CD4-positive, alpha-beta memory T cell (primary cell): ENCODE measurements around the gene INTS3. TPM values are rescaled to one million over a fixed set of nuclear protein-coding genes. Genes with fewer than 3 reads are reported as not detected.
"Not testable (repeated sequence)": the region's sequence is repeated elsewhere in the genome, so short reads cannot be mapped to it uniquely, and the experiment has no call there.

ENCODE experiments used
- CTCF ChIA-PET: fragments of 350-600 bp; sonication (Branson Sonifier 250); formaldehyde crosslinking; loops from one replicate; lab custom pipeline; 2021; ENCODE audit warnings: inconsistent platforms; ENCODE audit not compliant: partially characterized antibody; lab: Charles Lee
- POLR2A ChIA-PET: fragments of 350-600 bp; sonication (Branson Sonifier 250); formaldehyde crosslinking; loops from one replicate; lab custom pipeline; 2021; ENCODE audit not compliant: partially characterized antibody; lab: Charles Lee
- DNase-seq, 5 donors: peaks; one replicate each; pipeline versions ENCODE4 v3.0.0 to v3.0.0-alpha.2; 2020 to 2022; ENCODE audit warnings: mixed read lengths in 1 of 5
- H3K27ac ChIP-seq: one replicate; pipeline ENCODE4 v1.7.0; 2013; ENCODE audit warnings: low read depth, low read length
- H3K27me3 ChIP-seq: 2 replicates; pipeline ENCODE4 v1.7.0; 2013; ENCODE audit warnings: mild to moderate bottlenecking, low read length, moderate library complexity; ENCODE audit not compliant: insufficient read depth
- H3K36me3 ChIP-seq: 2 replicates; pipeline ENCODE4 v1.7.0; 2013; ENCODE audit warnings: mild to moderate bottlenecking, low read length, moderate library complexity; ENCODE audit not compliant: insufficient read depth
- H3K4me1 ChIP-seq: 2 replicates; pipeline ENCODE4 v1.7.0; 2013; ENCODE audit warnings: mild to moderate bottlenecking, low read length, moderate library complexity; ENCODE audit not compliant: insufficient read depth
- H3K4me3 ChIP-seq, 2 donors: one replicate each; pipeline ENCODE4 v1.7.0; 2013; ENCODE audit warnings: low read length in 2 of 2, mild to moderate bottlenecking in 1 of 2
- H3K9me3 ChIP-seq, 2 donors: one replicate each; pipeline ENCODE4 v1.7.0; 2013; ENCODE audit warnings: low read length in 2 of 2, control low read depth in 1 of 2; ENCODE audit not compliant: control insufficient read depth in 1 of 2
- H3K27ac Mint-ChIP-seq, 7 donors: one replicate each; pipeline ENCODE4 v1.8.0; 2020 to 2021; ENCODE audit warnings: mixed read lengths in 7 of 7, mild to moderate bottlenecking in 6 of 7, inconsistent platforms in 3 of 7, moderate library complexity in 3 of 7
- H3K27me3 Mint-ChIP-seq, 2 donors: one replicate each; pipeline ENCODE4 v1.8.0; 2020 to 2021; ENCODE audit warnings: mixed read lengths in 2 of 2
- H3K36me3 Mint-ChIP-seq, 2 donors: one replicate each; pipeline ENCODE4 v1.8.0; 2020 to 2021; ENCODE audit warnings: mixed read lengths in 2 of 2, inconsistent platforms in 1 of 2, mild to moderate bottlenecking in 1 of 2
- H3K4me1 Mint-ChIP-seq, 4 donors: one replicate each; pipeline ENCODE4 v1.8.0; 2020 to 2021; ENCODE audit warnings: mixed read lengths in 4 of 4, mild to moderate bottlenecking in 1 of 4
- H3K4me3 Mint-ChIP-seq, 8 donors: one replicate each; pipeline ENCODE4 v1.8.0; 2020 to 2021; ENCODE audit warnings: mixed read lengths in 8 of 8, mild to moderate bottlenecking in 7 of 8, moderate library complexity in 6 of 8, inconsistent platforms in 3 of 8
- H3K9me3 Mint-ChIP-seq, 8 donors: one replicate each; pipeline ENCODE4 v1.8.0; 2020 to 2021; ENCODE audit warnings: mixed read lengths in 8 of 8, mild to moderate bottlenecking in 5 of 8, inconsistent platforms in 3 of 8, moderate library complexity in 1 of 8
- intact Hi-C: fragments of 100-400 bp; cut with micrococcal nuclease; formaldehyde crosslinking; loops from one replicate; pipeline ENCODE4 v1.15.1; 2023
- polyA plus RNA-seq, 2 donors: library from polyadenylated mRNA; unstranded; fragments of 300-500 nt; fragmentation: Illumina TruSeq; gene quantifications; one replicate each; pipeline ENCODE4 v1.2.3, GENCODE V29; 2021
- total RNA-seq, 2 experiments: library from RNA; stranded (reverse); gene quantifications; one replicate each; pipeline ENCODE4 v1.2.3, GENCODE V29; 2021

The INTS3 gene
- total and polyA plus RNA-seq, 4 experiments from 2014 or later = 8.1 to 53.0 (median 30.8) TPM

DNA sequence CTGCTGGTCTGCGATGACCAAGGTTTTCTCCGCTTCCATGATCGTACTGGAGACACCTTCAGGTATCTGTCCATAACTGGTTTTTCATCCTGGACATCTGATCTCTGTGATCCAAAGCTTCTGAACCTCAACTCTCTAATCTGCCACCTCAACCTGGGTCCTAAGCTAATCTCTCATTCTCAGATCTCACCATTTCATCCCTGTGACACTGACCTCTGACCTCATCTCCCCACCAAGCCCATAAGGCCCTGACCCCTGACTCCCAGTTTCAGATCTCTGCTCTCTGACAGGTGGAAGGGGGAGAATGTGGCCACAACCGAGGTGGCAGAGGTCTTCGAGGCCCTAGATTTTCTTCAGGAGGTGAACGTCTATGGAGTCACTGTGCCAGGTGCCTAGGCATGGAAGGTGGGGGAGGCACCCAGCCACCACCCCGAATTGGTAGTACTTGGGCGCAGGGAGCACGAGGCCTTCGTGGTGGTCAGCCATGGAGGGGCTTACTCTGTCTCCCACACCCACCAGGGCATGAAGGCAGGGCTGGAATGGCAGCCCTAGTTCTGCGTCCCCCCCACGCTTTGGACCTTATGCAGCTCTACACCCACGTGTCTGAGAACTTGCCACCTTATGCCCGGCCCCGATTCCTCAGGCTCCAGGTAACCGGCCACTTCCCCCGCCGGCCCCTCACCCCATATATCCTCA, 51.1 kb downstream of the INTS3 start:
- peak overlapping the region in 1 of 7 donors; percentile 62 for H3K27ac Mint-ChIP-seq
- Histone ChIP-seq H3K36me3 (no peaks in the 10 kb centered on the region), H3K4me1 (peaks cover 26% of the 10 kb centered on the region), H3K9me3 (no peaks in the 10 kb centered on the region), H3K27ac (no peak overlapping the region), H3K4me3 (no peak overlapping the region), H3K27me3 (no peaks in the 10 kb centered on the region)
- H3K27me3 Mint-ChIP-seq = no peaks in the 10 kb centered on the region
- peak overlapping the region in 1 of 8 donors; percentile 36 for H3K4me3 Mint-ChIP-seq
- CTCF ChIA-PET = interaction anchor here (1.0 kb wide), 1 partner anchor 189 kb away, joined by 3 read pairs; no protein-coding TSS in a partner anchor
- H3K4me1 Mint-ChIP-seq = peaks cover 16 to 41% (median 21%) of the 10 kb centered on the region in 4 donors
- intact Hi-C loops = no loop called here
- peaks cover 0 to 6% of the 10 kb centered on the region in 2 donors for H3K36me3 Mint-ChIP-seq
- no peaks in the 10 kb centered on the region for H3K9me3 Mint-ChIP-seq
- DNase-seq = no peak
- POLR2A ChIA-PET = interaction anchor here (0.7 kb wide), 1 partner anchor 211 kb away, joined by 3 read pairs; no protein-coding TSS in a partner anchor

DNA sequence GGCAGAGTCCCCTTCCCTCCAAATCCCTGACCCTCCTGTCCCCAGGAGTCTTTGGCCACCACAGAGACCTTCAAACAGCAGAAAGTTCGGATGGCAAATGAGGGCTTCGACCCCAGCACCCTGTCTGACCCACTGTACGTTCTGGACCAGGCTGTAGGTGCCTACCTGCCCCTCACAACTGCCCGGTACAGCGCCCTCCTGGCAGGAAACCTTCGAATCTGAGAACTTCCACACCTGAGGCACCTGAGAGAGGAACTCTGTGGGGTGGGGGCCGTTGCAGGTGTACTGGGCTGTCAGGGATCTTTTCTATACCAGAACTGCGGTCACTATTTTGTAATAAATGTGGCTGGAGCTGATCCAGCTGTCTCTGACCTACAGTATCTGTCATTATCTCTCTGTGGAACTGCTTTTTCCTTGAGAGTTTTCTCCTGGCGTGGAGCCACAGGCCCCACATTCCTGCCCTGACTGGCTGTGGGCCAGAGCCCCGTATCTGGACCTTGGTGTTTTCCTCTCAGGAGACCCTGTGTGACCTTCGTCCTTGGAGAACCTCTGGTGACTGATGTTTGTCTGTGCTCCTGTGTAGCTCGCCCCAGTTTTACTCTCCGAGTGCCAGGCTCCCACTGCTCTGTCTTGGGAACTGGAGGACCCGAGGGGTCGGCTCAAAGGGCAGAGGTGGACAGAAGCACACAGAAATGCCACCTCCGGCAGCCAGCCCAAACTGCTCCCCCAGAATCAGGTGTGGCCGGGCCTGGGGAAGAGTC, 52.1 kb downstream of the INTS3 start:
- no peak overlapping the region for H3K27ac ChIP-seq
- CTCF ChIA-PET = interaction anchor here (1.1 kb wide), 1 partner anchor 211 kb away, joined by 3 read pairs; the partner anchor contains the start of gene RPS27
- POLR2A ChIA-PET = interaction anchor here (0.7 to 2.2 kb wide), 3 partner anchors 188 to 211 kb away, joined by 3 to 7 read pairs (median 6); partner anchors contain the start of gene CREB3L4
- Mint-ChIP-seq H3K4me1 (peaks cover 13 to 33% (median 17%) of the 10 kb centered on the region in 4 donors), H3K36me3 (peaks cover 0 to 1% of the 10 kb centered on the region in 2 donors), H3K27ac (peak overlapping the region in 3 of 7 donors; percentile 6 to 78 (median 40)), H3K27me3 (no peaks in the 10 kb centered on the region), H3K4me3 (no peak overlapping the region), H3K9me3 (no peaks in the 10 kb centered on the region)
- H3K4me3 ChIP-seq = no peak overlapping the region
- DNase-seq = no peak
- H3K9me3 ChIP-seq = no peaks in the 10 kb centered on the region
- intact Hi-C loops = loop anchor here (5.0 kb wide), 1 partner anchor 177 kb away; the partner anchor contains the start of gene CRTC2
- no peaks in the 10 kb centered on the region for H3K27me3 ChIP-seq
- H3K4me1 ChIP-seq = peaks cover 19% of the 10 kb centered on the region
- H3K36me3 ChIP-seq = no peaks in the 10 kb centered on the region

DNA sequence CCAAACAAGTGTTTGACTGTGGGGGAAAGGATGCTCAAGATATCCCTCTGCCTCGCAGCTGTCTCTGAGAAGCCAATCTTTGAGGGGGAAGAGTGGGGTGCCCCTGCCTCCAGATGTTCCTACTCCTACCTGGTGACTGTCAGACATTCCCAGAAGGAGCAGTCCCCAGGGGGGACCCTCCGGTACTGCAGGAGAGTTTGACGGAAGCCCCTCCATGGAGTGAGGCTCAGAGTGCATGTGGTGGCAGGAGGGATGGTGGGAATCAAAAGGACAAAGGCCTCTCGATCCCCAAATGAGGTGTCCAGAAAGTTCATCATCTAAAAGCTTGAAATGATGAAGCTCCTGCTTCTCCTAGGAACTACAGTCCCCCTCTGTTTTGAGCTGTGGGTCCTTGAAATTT, 52.7 kb downstream of the INTS3 start:
- H3K9me3 ChIP-seq = no peaks in the 10 kb centered on the region
- no peaks in the 10 kb centered on the region for H3K27me3 ChIP-seq
- Mint-ChIP-seq H3K4me1 (peaks cover 13 to 32% (median 17%) of the 10 kb centered on the region in 4 donors), H3K27ac (peak overlapping the region in 2 of 7 donors; percentile 6 to 44), H3K9me3 (no peaks in the 10 kb centered on the region), H3K36me3 (peaks cover 0 to 1% of the 10 kb centered on the region in 2 donors), H3K4me3 (no peak overlapping the region), H3K27me3 (no peaks in the 10 kb centered on the region)
- peaks cover 14% of the 10 kb centered on the region for H3K4me1 ChIP-seq
- H3K4me3 ChIP-seq = no peak overlapping the region
- intact Hi-C loops = loop anchor here (5.0 kb wide), 1 partner anchor 177 kb away; the partner anchor contains the start of gene CRTC2
- ChIA-PET CTCF (interaction anchor here (1.1 kb wide), 1 partner anchor 210 kb away, joined by 3 read pairs; the partner anchor contains the start of gene RPS27), POLR2A (interaction anchor here (2.0 to 2.2 kb wide), 2 partner anchors 187 to 211 kb away, joined by 6 to 7 read pairs; partner anchors contain the start of gene CREB3L4)
- DNase-seq = no peak
- no peak overlapping the region for H3K27ac ChIP-seq
- H3K36me3 ChIP-seq = no peaks in the 10 kb centered on the region

GRCh38 chr1:153782648-153783047, 54.8 kb downstream of the INTS3 start:
- H3K27ac ChIP-seq = peak overlapping the region; percentile 84
- H3K36me3 Mint-ChIP-seq, H3K27me3 Mint-ChIP-seq, CTCF ChIA-PET, H3K4me1 ChIP-seq, H3K27me3 ChIP-seq, H3K36me3 ChIP-seq, DNase-seq, H3K9me3 ChIP-seq, H3K9me3 Mint-ChIP-seq: not testable (repeated sequence)
- Mint-ChIP-seq H3K4me3 (peak overlapping the region; percentile 55 to 97 (median 92)), H3K4me1 (peaks cover 5 to 16% (median 12%) of the 10 kb centered on the region in 4 donors), H3K27ac (peak overlapping the region in 6 of 7 donors; percentile 89 to 99 (median 98))
- POLR2A ChIA-PET = interaction anchor here (1.2 to 1.4 kb wide), 2 partner anchors 11 to 162 kb away, joined by 3 to 4 read pairs; no protein-coding TSS in a partner anchor
- intact Hi-C loops = loop anchor here (1.0 to 5.0 kb wide), 5 partner anchors 7 to 195 kb away; partner anchors contain the start of genes CRTC2, INTS3, JTB and SLC27A3
- H3K4me3 ChIP-seq = peak overlapping the region in 1 of 2 donors; percentile 55

DNA sequence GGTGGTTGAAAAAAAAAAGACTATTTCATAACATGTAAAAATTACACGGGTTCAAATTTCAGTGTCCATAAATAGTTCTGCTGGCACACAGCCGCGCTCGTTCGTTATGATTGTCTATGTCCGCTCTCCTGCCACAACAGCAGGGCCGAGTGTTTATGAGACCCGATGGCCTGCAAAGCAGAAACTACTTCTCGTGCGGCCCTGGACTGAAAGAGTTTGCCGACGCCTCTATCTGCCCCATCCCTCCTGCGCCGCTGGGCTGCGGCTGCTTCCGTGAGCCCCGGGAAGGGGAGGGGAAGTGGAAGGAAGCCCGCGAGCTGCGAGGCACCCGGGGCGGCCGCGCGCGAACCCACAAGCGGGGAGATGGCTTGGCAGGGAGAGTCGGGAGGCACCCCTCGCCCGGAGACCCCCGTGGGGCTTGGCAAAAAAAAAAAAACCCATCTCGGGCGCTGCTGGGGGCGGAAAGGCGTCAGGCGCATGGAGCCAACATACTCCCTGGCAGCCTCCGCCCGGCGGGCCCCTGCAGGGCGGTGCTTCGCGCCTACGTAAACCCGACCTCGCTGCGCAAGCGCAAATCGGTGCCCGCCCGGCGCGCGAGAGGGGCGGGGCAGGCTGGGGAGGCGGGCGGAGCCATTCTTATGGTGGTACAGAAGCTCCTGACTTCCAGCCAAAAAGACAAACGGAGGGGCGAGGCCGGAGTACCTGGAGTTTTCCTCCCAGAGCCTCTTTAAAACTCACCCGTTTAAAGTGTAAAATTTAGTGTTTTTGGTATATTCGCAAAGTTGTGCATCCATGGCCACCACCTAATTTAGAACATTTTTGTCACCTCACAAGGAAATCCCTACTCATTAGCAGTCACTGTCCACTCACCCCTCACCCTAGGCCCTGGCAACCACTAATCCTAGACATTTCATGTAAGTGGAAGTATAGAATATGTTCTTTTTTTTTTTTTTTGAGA, 55.7 kb downstream of the INTS3 start:
- H3K36me3 Mint-ChIP-seq = peaks cover 0 to 1% of the 10 kb centered on the region in 2 donors
- H3K36me3 ChIP-seq = no peaks in the 10 kb centered on the region
- H3K4me1 Mint-ChIP-seq = peaks cover 4 to 12% (median 11%) of the 10 kb centered on the region in 4 donors
- intact Hi-C loops = loop anchor here (1.0 to 5.0 kb wide), 5 partner anchors 8 to 194 kb away; partner anchors contain the start of genes CRTC2, INTS3, JTB and SLC27A3
- H3K4me3 Mint-ChIP-seq = peak overlapping the region; percentile 88 to 97 (median 92)
- peak overlapping the region; percentile 89 to 99 (median 98) for H3K27ac Mint-ChIP-seq
- peaks cover 0 to 2% of the 10 kb centered on the region in 2 donors for H3K27me3 Mint-ChIP-seq
- H3K9me3 ChIP-seq = no peaks in the 10 kb centered on the region
- no peaks in the 10 kb centered on the region for H3K9me3 Mint-ChIP-seq
- ChIA-PET CTCF (interaction anchor here (0.7 to 1.3 kb wide), 4 partner anchors 13 to 203 kb away, joined by 3 to 5 read pairs (median 3); partner anchors contain the start of gene RAB13), POLR2A (interaction anchor here (0.6 to 3.0 kb wide), 18 partner anchors 8 to 1351 kb away, joined by 3 to 17 read pairs (median 4); partner anchors contain the start of genes CHTOP, CREB3L4, DENND4B and GATAD2B)
- peak overlapping the region; percentile 84 for H3K27ac ChIP-seq
- H3K4me1 ChIP-seq = peaks cover 6% of the 10 kb centered on the region
- no peaks in the 10 kb centered on the region for H3K27me3 ChIP-seq
- peak; percentile 89 to 94 (median 92) for DNase-seq
- H3K4me3 ChIP-seq = peak overlapping the region; percentile 55 to 73
